ENCODE data around the gene ZRANB3.
"Not testable (repeated sequence)": the region's sequence is repeated elsewhere in the genome, so short reads cannot be mapped to it uniquely, and the experiment has no call there.

The ZRANB3 gene

GRCh38 chr2:135422898-135423297 lies 108.1 kb downstream of the ZRANB3 start:
- DNase-seq (ENCODE audit: extremely low read depth, low read depth) = no peak
- no peak for TF ChIP-seq CTCF (IDR thresholded peaks at IDR 0.05; ENCODE audit: low read depth, low read length, missing control alignments)
- H3K4me3 ChIP-seq (replicated peaks; ENCODE audit: low read depth, low read length) = no peak overlapping the region

DNA sequence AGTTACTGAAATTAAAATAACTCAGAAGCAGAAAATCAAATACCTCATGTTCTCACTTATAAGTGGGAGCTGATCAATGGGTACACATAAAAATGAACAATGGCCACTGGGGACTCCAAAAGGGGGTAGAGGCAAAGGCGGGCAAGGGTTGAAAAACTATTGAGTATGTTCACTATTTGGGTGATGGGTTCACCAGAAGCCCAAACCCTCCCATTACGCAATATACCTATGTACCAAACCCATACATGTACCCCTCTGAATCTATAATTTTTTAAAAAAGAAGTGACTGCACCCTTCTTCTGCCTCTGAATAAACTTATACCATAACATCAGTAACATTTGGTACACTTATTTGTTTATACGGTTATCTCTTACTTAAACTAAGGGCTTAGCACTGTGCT lies 119.4 kb downstream of the ZRANB3 start:
- TF ChIP-seq CTCF (IDR thresholded peaks at IDR 0.05; ENCODE audit: low read depth, low read length, missing control alignments) = no peak
- no peak for DNase-seq (ENCODE audit: extremely low read depth, low read depth)
- H3K4me3 ChIP-seq (replicated peaks; ENCODE audit: low read depth, low read length) = no peak overlapping the region

DNA sequence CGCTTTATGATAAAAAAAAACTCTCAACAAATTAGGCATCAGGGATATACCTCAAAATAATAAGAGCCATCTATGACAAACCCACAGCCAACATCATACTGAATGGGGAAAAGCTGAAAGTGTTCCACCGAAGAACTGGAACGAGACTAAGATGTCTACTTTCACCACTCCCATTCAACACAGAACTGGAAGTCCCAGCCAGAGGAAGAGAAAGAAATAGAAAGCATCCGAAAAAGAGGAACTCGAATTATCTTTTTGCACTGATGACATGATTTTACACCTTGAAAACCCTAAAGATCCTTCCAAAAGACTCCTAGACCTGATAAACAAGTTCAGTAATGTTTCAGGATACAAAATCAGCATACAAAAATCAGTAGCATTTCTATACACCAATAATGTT lies 121.6 kb downstream of the ZRANB3 start:
- TF ChIP-seq CTCF (IDR thresholded peaks at IDR 0.05; ENCODE audit: low read depth, low read length, missing control alignments) = no peak
- H3K4me3 ChIP-seq (replicated peaks; ENCODE audit: low read depth, low read length) = no peak overlapping the region
- DNase-seq (ENCODE audit: extremely low read depth, low read depth) = no peak

DNA sequence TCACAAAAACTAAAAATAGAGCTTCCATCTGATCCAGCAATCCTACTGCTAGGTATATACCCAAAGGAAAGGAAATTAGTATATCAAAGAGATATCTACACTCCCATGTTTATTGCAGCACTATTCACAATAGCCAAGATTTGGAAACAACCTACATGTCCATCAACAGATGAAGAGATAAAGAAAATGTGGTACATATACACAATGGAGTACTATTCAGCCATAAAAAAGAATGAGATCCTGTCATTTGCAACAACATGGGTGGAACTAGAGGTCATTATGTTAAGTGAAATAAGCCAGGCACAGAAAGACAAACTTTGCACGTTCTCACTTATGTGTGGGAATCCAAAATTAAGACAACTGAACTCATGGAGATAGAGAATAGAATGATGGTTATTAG lies 134.8 kb downstream of the ZRANB3 start:
- not testable (repeated sequence) for DNase-seq (ENCODE audit: extremely low read depth, low read depth); H3K4me3 ChIP-seq (replicated peaks; ENCODE audit: low read depth, low read length)

DNA sequence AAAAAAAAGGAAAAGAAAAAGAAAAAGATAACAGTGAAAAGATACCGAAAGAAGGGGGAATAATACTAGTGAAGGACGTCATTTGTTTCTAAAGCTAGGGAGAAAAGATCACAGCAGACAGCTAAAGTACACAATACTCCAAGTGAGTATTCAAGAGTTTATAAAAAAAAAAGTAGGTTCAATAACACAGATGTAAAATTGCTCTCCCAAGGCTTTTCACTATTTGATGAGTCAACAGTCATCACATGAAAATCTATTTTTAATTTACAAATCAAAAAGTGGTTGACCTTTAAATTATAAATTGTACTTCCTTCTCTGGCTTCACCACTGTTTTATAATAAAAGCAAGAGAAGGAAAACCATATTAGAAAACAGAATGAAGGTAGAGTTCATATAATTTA lies 144.0 kb downstream of the ZRANB3 start:
- TF ChIP-seq CTCF (IDR thresholded peaks at IDR 0.05; ENCODE audit: low read depth, low read length, missing control alignments) = no peak
- DNase-seq (ENCODE audit: extremely low read depth, low read depth) = no peak

DNA sequence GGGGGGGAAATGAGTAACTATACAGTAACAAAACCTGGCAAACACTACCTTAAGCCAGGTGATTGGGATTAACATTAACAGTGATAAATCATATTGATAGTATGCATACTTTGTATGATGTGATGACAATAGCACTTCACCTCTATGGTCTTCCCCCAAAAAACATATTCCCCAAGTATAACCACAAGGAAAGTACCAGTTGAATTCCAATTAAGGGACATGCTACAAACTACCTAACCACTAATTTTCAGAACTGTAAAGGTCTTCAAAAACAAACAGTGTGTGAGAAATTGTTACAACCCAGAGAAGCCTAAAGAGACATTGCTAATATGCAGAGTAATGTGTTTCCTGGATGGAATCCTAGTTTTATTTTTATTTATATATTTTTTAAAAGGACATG lies 152.4 kb downstream of the ZRANB3 start:
- H3K4me3 ChIP-seq (replicated peaks; ENCODE audit: low read depth, low read length) = no peak overlapping the region
- no peak for TF ChIP-seq CTCF (IDR thresholded peaks at IDR 0.05; ENCODE audit: low read depth, low read length, missing control alignments)

More for the DNA sequence above, 144.0 kb downstream of the ZRANB3 start:
- no peak overlapping the region for H3K4me3 ChIP-seq (replicated peaks; ENCODE audit: low read depth, low read length)

GRCh38 chr2:135373702-135374101 lies 157.3 kb downstream of the ZRANB3 start:
- DNase-seq (ENCODE audit: extremely low read depth, low read depth) = no peak
- TF ChIP-seq CTCF (IDR thresholded peaks at IDR 0.05; ENCODE audit: low read depth, low read length, missing control alignments) = no peak
- no peak overlapping the region for H3K4me3 ChIP-seq (replicated peaks; ENCODE audit: low read depth, low read length)

More for the DNA sequence above, 152.4 kb downstream of the ZRANB3 start:
- DNase-seq (ENCODE audit: extremely low read depth, low read depth) = no peak

Measured in HFF-Myc (cell line).